Peyer's patch (tissue), 4 donors: ENCODE data around the gene PGK1.
A peak's percentile ranks its signal among the peaks of the same experiment; 100 is the strongest.

Source experiments
- CTCF ChIP-seq, 6 experiments: fragments of 450-650 bp in 4 of 6; fragments of 200-600 bp in 2 of 6; sonication (generic) in 1 of 6; IDR thresholded peaks; one replicate each; pipeline ENCODE4 v1.5.1; 2017 to 2019; ENCODE audit warnings: antibody characterized with exemption in 6 of 6, mild to moderate bottlenecking in 3 of 6, moderate library complexity in 1 of 6
- POLR2A ChIP-seq, 2 donors: fragments of 450-650 bp; IDR thresholded peaks; one replicate each; pipeline ENCODE4 v1.5.1; 2017; ENCODE audit warnings: antibody characterized with exemption in 2 of 2, mild to moderate bottlenecking in 2 of 2, moderate library complexity in 2 of 2

- TF ChIP-seq CTCF (IDR thresholded peaks at IDR 0.05) (no peak), POLR2A (IDR thresholded peaks at IDR 0.05) (peak in 1 of 2 donors; percentile 11)
Observed at GRCh38 chrX:78104447-78105176, 564 bp downstream of the PGK1 start.
